Measurements from ENCODE around the gene CYP4V2. TPM values are rescaled to one million over a fixed set of nuclear protein-coding genes. Genes with fewer than 3 reads are reported as not detected.

The CYP4V2 gene
- polyA plus RNA-seq, 1 of the 3 experiments (the other 2 are of a cell fraction), result 7.8 TPM

GRCh38 chr4:186148336-186148975 is 42.9 kb upstream of the CYP4V2 start:
- Histone ChIP-seq H3K36me3 (replicated peaks in 1 of 2; ENCODE audit: control insufficient read depth in 1 of 2, insufficient read depth in 2 of 2, low read length in 1 of 2) (no peaks in the 10 kb centered on the region), H3K4me1 (ENCODE audit: control insufficient read depth in 1 of 2, insufficient read depth in 2 of 2, low read depth in 1 of 2, low read length in 1 of 2) (peaks cover 0 to 8% of the 10 kb centered on the region in 2 experiments; a peak in 2 of 4 replicates), H3K27me3 (ENCODE audit: insufficient read depth) (0 out of 2 replicates have a peak, but pooled peaks cover 6% of the 10 kb centered on the region), H3K4me3 (ENCODE audit: low read depth in 2 of 2, low read length in 1 of 2) (no peak overlapping the region), H3K79me2 (ENCODE audit: insufficient read depth) (no peaks in the 10 kb centered on the region), H3K4me2 (no peak overlapping the region), H3K9me3 (no peaks in the 10 kb centered on the region), H2AFZ (ENCODE audit: low read depth) (no peak overlapping the region), H4K20me1 (ENCODE audit: insufficient read depth) (no peaks in the 10 kb centered on the region), H3F3A (replicated peaks; ENCODE audit: insufficient read depth) (no peaks in the 10 kb centered on the region), H3K27ac (ENCODE audit: low read depth in 2 of 2, low read length in 1 of 2) (no peak overlapping the region), H3K9ac (no peak overlapping the region), H3K9me2 (no peaks in the 10 kb centered on the region)
- WGBS (ENCODE audit: low lambda C conversion rate), result 91% methylated on average over 1 of the region's 1 CpG
- no peak for TF ChIP-seq JUND (IDR thresholded peaks at IDR 0.05)
- TF ChIP-seq EZH2phosphoT487 (IDR thresholded peaks at IDR 0.05; ENCODE audit: borderline replicate concordance, low read depth), result no peak
- no peak for TF ChIP-seq EP300 (IDR thresholded peaks at IDR 0.05; ENCODE audit: borderline replicate concordance in 1 of 2, low read depth in 1 of 2, low read length in 1 of 2)
- no peak for TF ChIP-seq POLR2AphosphoS5 (IDR thresholded peaks at IDR 0.05; ENCODE audit: low read depth, low read length)
- no peak for TF ChIP-seq NRF1 (IDR thresholded peaks at IDR 0.05; ENCODE audit: low read depth, low read length)
- TF ChIP-seq FOSL2 (IDR thresholded peaks at IDR 0.05; ENCODE audit: borderline replicate concordance, low read depth), result no peak
- TF ChIP-seq RCOR1 (IDR thresholded peaks at IDR 0.05; ENCODE audit: low read length), result no peak
- TF ChIP-seq MEF2A (IDR thresholded peaks at IDR 0.05; ENCODE audit: borderline replicate concordance, low read depth), result no peak
- no peak for TF ChIP-seq GABPA (IDR thresholded peaks at IDR 0.05; ENCODE audit: low read depth)
- ChIA-PET POLR2A (no interaction called here), CTCF (no interaction called here)
- DNase-seq, result no peak

GRCh38 chr4:186149872-186150271 is 41.5 kb upstream of the CYP4V2 start:
- H2AFZ ChIP-seq (ENCODE audit: low read depth), result no peak overlapping the region
- POLR2A ChIA-PET, result no interaction called here
- H3K4me1 ChIP-seq (ENCODE audit: control insufficient read depth in 1 of 2, insufficient read depth in 2 of 2, low read depth in 1 of 2, low read length in 1 of 2), result peaks cover 0 to 3% of the 10 kb centered on the region in 2 experiments; a peak in 2 of 4 replicates
- H3K27me3 ChIP-seq (ENCODE audit: insufficient read depth), result 0 out of 2 replicates have a peak, but pooled peaks cover 6% of the 10 kb centered on the region
- CTCF ChIA-PET, result interaction anchor here (0.7 to 1.5 kb wide), 3 partner anchors 14 to 41 kb away, joined by 4 to 5 read pairs (median 4); partner anchors contain the start of gene CYP4V2
- H3K4me2 ChIP-seq, result no peak overlapping the region
- H3K36me3 ChIP-seq (replicated peaks in 1 of 2; ENCODE audit: control insufficient read depth in 1 of 2, insufficient read depth in 2 of 2, low read length in 1 of 2), result no peaks in the 10 kb centered on the region
- no peaks in the 10 kb centered on the region for H3F3A ChIP-seq (replicated peaks; ENCODE audit: insufficient read depth)
- H4K20me1 ChIP-seq (ENCODE audit: insufficient read depth), result no peaks in the 10 kb centered on the region
- no peak for DNase-seq
- TF ChIP-seq CTCF (IDR thresholded peaks at IDR 0.05), result peak; percentile 50
- TF ChIP-seq FOSL2 (IDR thresholded peaks at IDR 0.05; ENCODE audit: borderline replicate concordance, low read depth), result no peak
- no peak for TF ChIP-seq RXRA (IDR thresholded peaks at IDR 0.05; ENCODE audit: borderline replicate concordance, low read depth)
- no peaks in the 10 kb centered on the region for H3K79me2 ChIP-seq (ENCODE audit: insufficient read depth)
- H3K9me2 ChIP-seq, result no peaks in the 10 kb centered on the region
- no peak overlapping the region for H3K27ac ChIP-seq (ENCODE audit: low read depth in 2 of 2, low read length in 1 of 2)
- no peak overlapping the region for H3K9ac ChIP-seq
- H3K9me3 ChIP-seq, result no peaks in the 10 kb centered on the region
- 70% methylated on average over 12 of the region's 14 CpGs for WGBS (ENCODE audit: low lambda C conversion rate)
- H3K4me3 ChIP-seq (ENCODE audit: low read depth in 2 of 2, low read length in 1 of 2), result no peak overlapping the region; a peak in 1 of 4 replicates

All from SK-N-SH (cell line).